ENCODE data around the gene PPP1R37.

DNA sequence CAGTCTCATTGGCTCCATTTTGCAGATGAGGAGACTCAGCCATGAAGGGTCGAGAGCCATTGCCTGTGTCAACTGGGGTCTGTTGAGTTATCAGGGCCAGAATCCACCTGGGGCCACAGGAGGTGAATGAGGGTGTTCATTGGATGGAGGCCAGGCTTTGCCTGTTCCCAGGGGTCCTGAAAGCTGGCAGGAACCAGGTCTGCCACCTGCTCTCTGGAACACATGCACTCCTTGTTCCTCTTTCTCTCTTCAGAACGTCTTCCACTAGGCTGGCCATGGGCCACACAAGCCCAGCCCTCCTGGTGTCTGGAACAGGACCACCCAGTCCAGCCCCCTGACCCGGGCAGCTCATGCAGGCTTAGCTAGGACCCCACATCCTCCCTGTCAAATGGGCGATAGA, 21.1 kb downstream of the PPP1R37 start:
- TF ChIP-seq CTCF (conservative IDR thresholded peaks at IDR 0.05) (no peak), ZFX (IDR thresholded peaks at IDR 0.05) (no peak)

Data from C4-2B (cell line).